Pancreas (tissue), 10 donors: ENCODE results near the gene GID8. TPM values are rescaled to one million over a fixed set of nuclear protein-coding genes. Genes with fewer than 3 reads are reported as not detected.

ENCODE experiments used
- ATAC-seq, 4 donors: fragments of 200-7000 bp; cut with Tn5 transposase; one replicate each; pipeline versions ENCODE4 v1.8.0 to v1.9.1; 2020; ENCODE audit warnings: mild to moderate bottlenecking in 4 of 4, moderate library complexity in 4 of 4
- DNase-seq, 6 donors: peaks; one replicate each; pipeline ENCODE4 v3.0.0-alpha.2; 2020
- FAIRE-seq: peaks from 2 replicates; lab custom pipeline; 2012; peaks lifted over from hg19 to GRCh38; lab: Jason Lieb, UNC
- H3K27ac ChIP-seq, 4 donors: fragments of 200-600 bp; sonication (generic); 1 replicate in 3 of 4; 2 replicates in 1 of 4; pipeline versions ENCODE4 v1.5.0 to v1.8.0; 2020
- H3K27me3 ChIP-seq, 4 donors: fragments of 200-600 bp; one replicate each; pipeline ENCODE4 v1.8.0; 2021
- H3K36me3 ChIP-seq, 3 donors: fragments of 200-600 bp; sonication (generic) in 1 of 3; one replicate each; pipeline versions ENCODE4 v1.5.0 to v1.8.0; 2020 to 2021
- H3K4me1 ChIP-seq, 3 donors: fragments of 200-600 bp; one replicate each; pipeline ENCODE4 v1.8.0; 2021
- H3K4me3 ChIP-seq, 4 donors: fragments of 200-600 bp; sonication (generic) in 2 of 4; one replicate each; pipeline versions ENCODE4 v1.5.0 to v1.8.0; 2020 to 2021
- H3K9me3 ChIP-seq, 4 donors: fragments of 200-600 bp; one replicate each; pipeline ENCODE4 v1.8.0; 2021
- WGBS, 2 donors: extraction: QIAGEN DNeasy Blood & Tissue Kit; methylation state at CpG; one replicate each; pipeline ENCODE4 v1.1.7; 2013; 5-methylcytosine and 5-hydroxymethylcytosine counted together
- intact Hi-C, 3 donors: fragments of 100-400 bp; cut with DNase I; formaldehyde crosslinking; loops; one replicate each; pipeline versions ENCODE4 v1.11.1 to v1.14.2; 2022
- polyA plus RNA-seq, 2 donors: library from polyadenylated mRNA; stranded (reverse); fragments of 200-250 nt; gene quantifications; one replicate each; pipeline ENCODE4 v1.2.3, GENCODE V29; 2013
- total RNA-seq, 6 donors: library from RNA; stranded (reverse); fragmentation: NEBNext Ultra II Directional in 4 of 6; extraction: Animal tissue kit (Norgen Biotek cat#: 25700) in 4 of 6; gene quantifications; one replicate each; pipeline versions ENCODE4 v1.2.1 to v1.2.4, GENCODE V29; 2021 to 2023
- TF ChIP-seq, protein P1 (sequence below), 4 donors: fragments of 200-600 bp; sonication (generic) in 3 of 4; IDR thresholded peaks; one replicate each; pipeline versions ENCODE4 v1.5.0 to v1.8.0; 2021; ENCODE audit warnings: antibody characterized with exemption in 4 of 4
- donor health status: healthy with polysubstance abuse.
- donor health status: DM: no; HTN: no; CAD: no; lungs with moderate emphysema.
- donor health status: DM: no; HTN: no; CAD: no.
- donor health status: control.
- donor health status: control.
- donor health status: Bipolar disorder and iron deficiency.
- donor health status: DM: yes; HTN: yes; CAD: no.
- donor health status: DM: no; HTN: no; CAD: no.
- donor health status: DM: no; HTN: no; CAD: no.
- donor health status: DM: yes; HTN: yes; CAD: no.

The GID8 gene
- total and polyA plus RNA-seq, 8 donors = 6.0 to 22.4 (median 15.5) TPM

DNA sequence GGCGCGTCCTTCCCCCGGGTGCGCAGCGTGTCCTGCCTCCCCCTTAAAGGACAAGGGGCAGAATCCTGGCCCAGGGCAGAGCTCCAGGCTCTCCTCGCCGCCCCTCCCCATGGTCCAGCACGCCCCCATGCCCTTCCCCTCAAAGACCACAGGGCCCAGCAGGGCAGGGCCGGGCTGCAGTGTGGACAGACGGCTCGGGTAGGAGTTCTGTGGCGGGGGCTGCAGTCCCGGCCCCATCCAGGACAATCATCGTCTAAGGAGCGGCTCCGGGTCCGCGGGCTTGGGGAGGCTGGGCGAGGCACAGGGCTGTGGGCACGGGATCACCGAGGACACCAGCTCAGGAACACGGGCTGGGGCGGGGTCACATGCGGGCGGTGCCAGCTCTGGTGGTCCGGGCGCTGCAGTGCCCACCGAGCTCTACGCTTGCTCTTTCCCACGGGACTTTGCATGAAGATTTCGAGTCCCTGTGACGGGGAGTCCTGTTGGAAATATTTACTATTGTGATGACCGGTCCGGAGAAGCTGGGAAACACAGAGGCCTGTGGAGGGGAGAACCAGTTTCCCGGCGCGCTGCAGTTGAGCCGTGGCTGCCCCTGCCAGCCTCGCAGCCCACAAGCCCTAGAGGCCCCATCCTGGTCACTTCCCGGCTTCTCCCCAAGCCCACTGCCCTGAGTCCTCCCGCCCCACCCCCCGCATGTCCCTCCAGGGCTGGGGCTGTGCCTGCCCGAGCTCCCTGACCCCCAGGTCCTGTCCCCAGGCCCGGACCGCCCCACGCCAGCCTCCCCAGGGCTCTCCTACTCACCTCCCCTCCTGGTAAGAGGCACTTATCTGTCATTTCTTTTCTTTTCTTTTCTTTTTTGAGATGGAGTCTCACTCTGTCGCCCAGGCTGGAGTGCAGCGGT is 35.1 kb downstream of the GID8 start:
- H3K36me3 ChIP-seq = no peaks in the 10 kb centered on the region
- TF ChIP-seq, protein P1, sequence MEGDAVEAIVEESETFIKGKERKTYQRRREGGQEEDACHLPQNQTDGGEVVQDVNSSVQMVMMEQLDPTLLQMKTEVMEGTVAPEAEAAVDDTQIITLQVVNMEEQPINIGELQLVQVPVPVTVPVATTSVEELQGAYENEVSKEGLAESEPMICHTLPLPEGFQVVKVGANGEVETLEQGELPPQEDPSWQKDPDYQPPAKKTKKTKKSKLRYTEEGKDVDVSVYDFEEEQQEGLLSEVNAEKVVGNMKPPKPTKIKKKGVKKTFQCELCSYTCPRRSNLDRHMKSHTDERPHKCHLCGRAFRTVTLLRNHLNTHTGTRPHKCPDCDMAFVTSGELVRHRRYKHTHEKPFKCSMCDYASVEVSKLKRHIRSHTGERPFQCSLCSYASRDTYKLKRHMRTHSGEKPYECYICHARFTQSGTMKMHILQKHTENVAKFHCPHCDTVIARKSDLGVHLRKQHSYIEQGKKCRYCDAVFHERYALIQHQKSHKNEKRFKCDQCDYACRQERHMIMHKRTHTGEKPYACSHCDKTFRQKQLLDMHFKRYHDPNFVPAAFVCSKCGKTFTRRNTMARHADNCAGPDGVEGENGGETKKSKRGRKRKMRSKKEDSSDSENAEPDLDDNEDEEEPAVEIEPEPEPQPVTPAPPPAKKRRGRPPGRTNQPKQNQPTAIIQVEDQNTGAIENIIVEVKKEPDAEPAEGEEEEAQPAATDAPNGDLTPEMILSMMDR (IDR thresholded peaks at IDR 0.05) = no peak
- intact Hi-C loops = no loop called here
- peaks cover 0 to 4% (median 0%) of the 10 kb centered on the region in 3 donors for H3K4me1 ChIP-seq
- FAIRE-seq (no peak), ATAC-seq (peak; percentile 5 to 17 (median 11)), DNase-seq (peak in 1 of 6 donors; percentile 64)
- no peak overlapping the region for H3K27ac ChIP-seq
- WGBS, 2 donors = 17 to 20% methylated on average over 42 to 48 of the region's 48 CpGs
- peak overlapping the region in 2 of 4 donors; percentile 17 to 31 for H3K4me3 ChIP-seq
- no peaks in the 10 kb centered on the region for H3K9me3 ChIP-seq
- H3K27me3 ChIP-seq = peaks cover 0 to 24% (median 3%) of the 10 kb centered on the region in 4 donors

DNA sequence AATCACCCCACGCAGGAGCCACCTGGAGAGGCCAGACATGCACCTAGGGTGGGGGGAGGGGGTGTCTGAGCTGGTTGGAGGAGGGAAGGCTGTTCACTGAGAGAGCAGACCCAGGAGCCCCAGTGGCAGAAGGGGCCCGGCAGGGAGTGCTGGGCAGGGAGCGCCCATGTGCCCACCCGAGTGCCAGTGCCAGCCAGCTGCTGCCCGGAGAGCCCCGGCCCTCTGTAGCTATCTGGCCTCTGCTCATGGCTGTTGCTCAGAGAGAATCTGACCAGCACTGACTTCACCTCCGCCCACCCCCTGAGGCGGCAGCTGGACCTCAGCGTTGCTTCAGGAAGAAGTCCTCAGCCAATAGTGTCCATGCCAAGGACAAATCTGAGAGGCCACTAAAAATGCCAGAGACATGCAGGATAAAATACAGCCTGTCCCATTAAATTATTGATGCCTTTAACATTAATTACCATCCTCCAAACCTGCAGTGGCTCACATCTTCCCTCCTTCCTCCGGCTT is 37.4 kb downstream of the GID8 start:
- Histone ChIP-seq H3K27ac (no peak overlapping the region), H3K4me1 (peaks cover 0 to 4% (median 0%) of the 10 kb centered on the region in 3 donors), H3K9me3 (no peaks in the 10 kb centered on the region), H3K4me3 (no peak overlapping the region), H3K27me3 (peaks cover 0 to 24% (median 3%) of the 10 kb centered on the region in 4 donors), H3K36me3 (no peaks in the 10 kb centered on the region)
- WGBS, 2 donors = 53 to 64% methylated on average over 10 of the region's 10 CpGs
- TF ChIP-seq, protein P1 (IDR thresholded peaks at IDR 0.05) = no peak
- ATAC-seq (no peak), DNase-seq (peak in 1 of 6 donors; percentile 29), FAIRE-seq (no peak)
- intact Hi-C loops = no loop called here

- no peak for ATAC-seq
- peaks cover 0 to 4% (median 0%) of the 10 kb centered on the region in 3 donors for H3K4me1 ChIP-seq
- TF ChIP-seq, protein P1 (IDR thresholded peaks at IDR 0.05) = no peak
- no peaks in the 10 kb centered on the region for H3K36me3 ChIP-seq
- no peak overlapping the region for H3K4me3 ChIP-seq
- intact Hi-C loops = no loop called here
- 46 to 65% methylated on average over 9 of the region's 9 CpGs for WGBS, 2 donors
- DNase-seq = no peak
- FAIRE-seq = no peak
- no peaks in the 10 kb centered on the region for H3K9me3 ChIP-seq
- peaks cover 0 to 24% (median 3%) of the 10 kb centered on the region in 4 donors for H3K27me3 ChIP-seq
- no peak overlapping the region for H3K27ac ChIP-seq
These were observed 38.0 kb downstream of the GID8 start for GRCh38 chr20:62975812-62976508.

DNA sequence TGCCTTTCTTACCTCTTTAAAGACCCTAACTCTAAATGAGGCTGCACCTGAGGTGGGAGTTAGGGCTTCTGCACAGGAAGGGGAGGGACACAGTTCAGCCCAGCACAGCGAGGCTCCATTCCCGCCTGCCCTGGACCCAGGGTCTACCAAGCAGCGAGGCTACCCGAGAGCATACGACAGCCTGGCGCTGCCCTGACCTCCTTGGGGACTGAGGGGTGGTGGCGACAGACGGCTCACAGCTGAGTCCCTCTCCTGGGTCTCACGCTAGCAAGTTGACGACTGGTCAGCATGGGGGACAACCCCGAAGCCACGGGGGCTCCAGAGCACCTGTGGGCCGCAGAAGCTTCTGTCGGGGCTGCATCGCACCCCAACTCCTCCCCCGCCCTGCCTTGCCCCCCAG is 38.9 kb downstream of the GID8 start:
- TF ChIP-seq, protein P1 (IDR thresholded peaks at IDR 0.05) = no peak
- ATAC-seq = no peak
- Histone ChIP-seq H3K4me3 (no peak overlapping the region), H3K9me3 (no peaks in the 10 kb centered on the region), H3K27me3 (peaks cover 0 to 29% (median 3%) of the 10 kb centered on the region in 4 donors), H3K36me3 (no peaks in the 10 kb centered on the region), H3K4me1 (peaks cover 0 to 4% (median 0%) of the 10 kb centered on the region in 3 donors), H3K27ac (no peak overlapping the region)
- 61 to 66% methylated on average over 16 of the region's 16 CpGs for WGBS, 2 donors
- intact Hi-C loops = no loop called here
- DNase-seq = no peak
- no peak for FAIRE-seq
